Dermis microvascular lymphatic vessel endothelial cell (primary cell): Measurements from ENCODE around the gene ZNF229. TPM values are rescaled to one million over a fixed set of nuclear protein-coding genes. Genes with fewer than 3 reads are reported as not detected.
"Not testable (repeated sequence)": the region's sequence is repeated elsewhere in the genome, so short reads cannot be mapped to it uniquely, and the experiment has no call there.

Experiments
- DNase-seq, 2 donors: peaks; one replicate each; pipeline versions ENCODE4 v3.0.0 to v3.0.0-alpha.2; 2010; ENCODE audit warnings: low read depth in 2 of 2
- total RNA-seq: library from RNA; depleted of rRNA; stranded (reverse); fragments of >200 nt; gene quantifications from 2 replicates; pipeline ENCODE4 v1.2.1, GENCODE V29; 2014

Gene ZNF229
- 5.8 and 5.9 TPM in 2 replicates for total RNA-seq

DNA sequence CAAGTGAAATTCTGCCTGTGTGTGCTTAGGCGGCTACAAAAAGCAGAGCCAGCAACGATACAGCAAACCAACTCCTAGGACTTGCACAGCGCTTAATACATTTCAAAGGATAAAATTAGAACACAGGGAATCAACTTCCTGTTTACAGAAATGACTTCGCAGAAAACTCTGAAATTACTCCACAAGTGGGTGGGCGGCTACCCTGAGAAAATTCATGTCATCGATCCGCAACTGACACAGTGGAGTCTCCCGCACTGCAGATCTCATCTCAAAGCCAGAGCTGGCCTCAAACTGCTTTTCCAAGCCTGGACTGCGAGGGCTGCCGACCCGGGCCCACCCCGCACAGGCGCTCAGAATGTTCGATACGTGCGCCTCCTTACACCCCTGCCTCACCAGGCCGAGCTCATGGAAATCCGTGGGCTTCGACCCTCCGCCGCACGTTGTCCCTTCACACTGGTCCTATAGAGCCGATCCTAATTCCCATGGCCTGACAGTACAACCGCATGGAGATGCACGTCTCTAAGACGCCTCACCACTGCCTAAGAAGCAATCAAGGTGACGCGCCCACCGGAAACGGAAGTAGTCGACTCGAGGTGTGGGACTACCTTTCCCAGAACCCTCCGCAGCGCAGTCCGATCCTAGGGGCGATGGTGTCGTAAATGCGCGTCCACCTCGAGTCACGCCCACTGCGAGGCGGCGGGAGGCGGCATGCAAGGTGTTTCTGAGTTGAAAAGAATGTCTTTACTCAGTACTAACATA is at the start of gene ZNF229:
Gene ZNF229, minus strand, starts transcription at position 557 of the 759 bp plus-strand sequence. CDS start 5,625 bp downstream, outside the sequence.
- peak; percentile 43 to 93 for DNase-seq

DNA sequence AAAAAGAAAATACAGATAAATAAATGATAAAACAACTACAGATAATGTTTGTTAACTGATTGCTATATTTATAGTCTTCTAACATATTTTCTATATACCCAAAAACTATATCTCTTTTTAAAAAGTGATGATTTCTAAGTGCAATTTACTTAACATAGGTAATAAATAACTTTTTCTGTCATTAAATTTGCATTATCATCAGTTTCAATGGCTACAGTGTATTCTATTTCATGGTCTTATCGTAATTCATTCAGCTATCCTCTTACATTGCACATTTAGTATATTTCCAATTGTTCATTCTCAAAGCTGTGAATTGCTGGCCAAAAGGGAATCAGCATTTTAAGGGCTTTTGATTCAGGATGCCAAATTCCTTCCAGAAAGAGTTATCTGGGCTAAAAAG is 48.4 kb upstream of the ZNF229 start:
- DNase-seq: no peak

DNA sequence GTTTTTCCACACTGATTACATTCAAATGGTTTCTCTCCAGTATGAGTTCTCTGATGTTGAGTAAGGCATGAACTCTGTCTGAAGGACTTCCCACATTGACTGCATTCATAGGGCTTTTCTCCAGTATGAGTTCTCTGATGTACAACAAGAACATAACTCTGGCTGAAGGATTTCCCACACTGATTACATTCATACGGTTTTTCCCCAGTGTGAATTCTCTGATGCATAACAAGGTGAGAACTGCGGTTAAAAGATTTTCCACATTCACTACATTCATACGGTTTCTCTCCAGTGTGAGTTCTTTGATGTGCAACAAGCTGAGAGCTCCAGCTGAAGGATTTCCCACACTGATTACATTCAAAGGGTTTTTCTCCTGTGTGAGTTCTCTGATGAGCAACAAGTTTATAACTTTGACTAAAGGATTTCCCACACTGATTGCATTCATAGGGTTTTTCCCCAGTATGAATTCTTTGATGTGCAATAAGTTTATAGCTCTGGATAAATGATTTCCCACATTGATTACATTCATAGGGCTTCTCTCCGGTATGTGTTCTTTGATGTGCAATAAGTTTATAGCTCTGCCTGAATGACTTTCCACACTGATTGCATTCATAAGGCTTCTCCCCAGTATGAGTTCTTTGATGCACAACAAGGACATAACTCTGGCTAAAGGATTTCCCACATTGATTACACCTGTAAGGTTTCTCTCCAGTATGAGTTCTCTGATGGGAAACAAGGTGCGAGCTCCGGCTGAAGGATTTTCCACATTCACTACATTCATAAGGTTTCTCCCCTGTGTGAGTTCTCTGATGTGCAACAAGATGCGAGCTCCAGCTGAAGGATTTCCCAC is 28.5 kb upstream of the ZNF229 start:
- DNase-seq: peak in 1 of 2 donors; percentile 18

GRCh38 chr19:44468730-44469129 is 20.5 kb upstream of the ZNF229 start:
- not testable (repeated sequence) for DNase-seq

DNA sequence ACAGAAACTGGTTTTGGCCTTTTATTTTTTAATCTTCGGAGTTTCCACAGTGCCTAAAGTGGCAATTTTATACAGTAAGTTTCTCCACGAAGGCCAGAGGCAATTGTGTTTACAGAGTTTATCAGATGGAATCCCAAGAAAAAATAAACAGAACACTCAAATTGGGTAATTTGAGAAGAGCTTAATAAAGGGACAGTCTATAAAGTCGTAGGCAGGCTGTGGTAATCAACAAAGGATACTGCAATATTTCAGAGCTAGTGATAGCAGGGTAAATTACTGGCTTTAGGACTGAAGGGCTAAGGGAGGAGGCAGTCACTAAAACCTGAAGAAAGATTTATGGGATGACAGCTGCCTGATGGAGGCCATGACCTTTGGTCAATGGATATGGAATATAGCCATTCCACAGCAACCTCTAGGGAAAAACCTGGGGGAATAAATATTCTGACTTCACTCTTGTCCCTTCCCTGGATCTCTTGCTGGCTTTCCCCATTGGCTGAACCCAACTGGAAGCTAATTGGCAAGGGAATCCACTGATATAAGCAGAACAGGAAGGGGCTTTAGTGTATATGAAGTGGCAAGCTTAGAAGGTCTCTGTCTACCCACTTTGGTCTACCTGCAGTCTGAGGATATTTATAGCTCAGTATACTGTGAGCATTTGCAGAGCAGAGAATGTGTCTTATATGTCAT is 14.5 kb upstream of the ZNF229 start:
- DNase-seq: not testable (repeated sequence)

DNA sequence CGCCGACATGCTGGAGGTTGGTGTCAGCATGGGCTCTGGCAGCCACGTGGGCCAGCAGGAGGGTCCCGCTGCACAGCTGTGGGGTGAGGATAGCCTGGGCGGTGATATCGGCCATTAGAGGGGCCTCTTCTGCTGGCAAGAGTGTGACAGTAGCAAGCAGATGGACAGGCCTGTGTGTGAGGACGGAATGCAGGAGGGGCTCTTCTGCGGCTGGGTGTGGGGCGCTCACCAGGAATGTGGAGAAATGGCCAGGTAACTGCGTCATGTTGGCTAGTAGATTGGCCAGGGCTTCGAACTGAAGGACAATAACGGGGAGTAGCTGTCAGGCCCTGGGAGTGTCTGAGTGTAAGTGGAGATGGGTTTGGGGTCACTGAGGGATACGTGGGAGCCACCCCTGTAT is 7.7 kb upstream of the ZNF229 start:
- DNase-seq: not testable (repeated sequence)

GRCh38 chr19:44455100-44455499 is 6.8 kb upstream of the ZNF229 start:
- no peak for DNase-seq

DNA sequence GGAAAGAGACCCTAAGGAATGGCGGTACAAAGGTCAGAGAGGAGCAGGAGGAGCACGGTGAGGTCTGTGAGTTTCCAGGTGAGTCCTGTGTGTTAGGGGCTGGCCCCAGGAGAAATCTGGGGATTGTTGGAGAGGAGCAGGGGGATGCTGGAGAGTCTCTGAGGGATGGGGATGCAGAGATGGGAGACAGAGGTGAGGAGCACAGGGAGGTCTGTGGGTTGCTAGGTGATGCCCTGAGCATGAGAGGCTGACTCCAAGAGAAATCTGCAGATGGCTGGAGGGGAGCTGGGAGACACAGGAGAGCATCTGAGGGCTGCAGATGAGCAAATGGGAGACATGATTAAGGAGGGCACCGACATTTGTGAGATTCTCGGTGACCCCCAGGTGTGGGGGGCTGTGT is 4.1 kb upstream of the ZNF229 start:
- DNase-seq: no peak

GRCh38 chr19:44451687-44452086 is 3.4 kb upstream of the ZNF229 start:
- DNase-seq: no peak

- DNase-seq: no peak
Measured at GRCh38 chr19:44438441-44438840, 9.8 kb downstream of the ZNF229 start.

DNA sequence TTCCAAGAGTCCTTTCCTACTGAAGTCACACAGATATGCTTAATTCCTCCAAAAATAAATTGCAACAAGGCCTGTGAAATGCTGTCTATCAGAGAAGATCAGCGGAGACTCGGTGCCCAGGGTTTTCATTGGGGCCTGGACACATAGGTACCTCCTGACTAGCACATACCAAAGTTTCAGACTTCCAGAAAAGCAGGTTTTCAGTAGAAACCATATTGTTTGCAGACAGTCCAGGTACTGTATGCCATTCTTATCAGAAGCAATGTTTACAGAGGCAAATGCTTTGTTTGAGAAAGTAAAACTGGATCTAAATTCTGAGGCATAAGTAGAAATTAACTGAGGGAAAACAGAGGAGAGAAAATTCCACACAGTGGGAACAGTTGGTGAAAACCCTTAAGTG is 12.8 kb downstream of the ZNF229 start:
- DNase-seq: no peak

- DNase-seq: no peak
Measured at GRCh38 chr19:44430956-44431355, 17.3 kb downstream of the ZNF229 start.

- not testable (repeated sequence) for DNase-seq
Measured at GRCh38 chr19:44415553-44415952, 32.7 kb downstream of the ZNF229 start.

- peak; percentile 92 to 96 for DNase-seq
Measured at GRCh38 chr19:44401139-44402115, 46.8 kb downstream of the ZNF229 start, which contains the start of gene ZNF285. ZNF285 (minus strand) TSS chr19:44401608; CDS start chr19:44397213, 4,395 bp downstream.

- not testable (repeated sequence) for DNase-seq
Measured at GRCh38 chr19:44389268-44389667, 59.0 kb downstream of the ZNF229 start.

Other genes with a start within 250 kb of the ZNF229 start
- 14.4 and 18.6 TPM in 2 replicates for gene ZNF227, start 235.9 kb downstream of the ZNF229 start, total RNA-seq
- 1.3 and 1.5 TPM in 2 replicates for gene ZNF233, start 188.6 kb downstream of the ZNF229 start, total RNA-seq
- 4.2 and 5.6 TPM in 2 replicates for gene ZNF235, start 143.4 kb downstream of the ZNF229 start, total RNA-seq
- gene ZNF112, start 91.8 kb downstream of the ZNF229 start, total RNA-seq: 4.7 and 5.6 TPM in 2 replicates
- gene ZNF285, start 46.9 kb downstream of the ZNF229 start, total RNA-seq: 1.2 and 1.8 TPM in 2 replicates
- 5.5 and 6.6 TPM in 2 replicates for gene ZNF180, start 52.0 kb upstream of the ZNF229 start, total RNA-seq
- not detected in 2 replicates for gene CEACAM20, start 81.2 kb upstream of the ZNF229 start, total RNA-seq
- 0.13 TPM in 2 replicates for gene IGSF23, start 165.1 kb upstream of the ZNF229 start, total RNA-seq
- 53.8 and 84.7 TPM in 2 replicates for gene PVR, start 195.4 kb upstream of the ZNF229 start, total RNA-seq
- 0.51 and 1.1 TPM in 2 replicates for gene CEACAM19, start 223.0 kb upstream of the ZNF229 start, total RNA-seq